OCI-M2 (cell line): Measurements from ENCODE around the gene CCDC83.
"Not testable (repeated sequence)": the region's sequence is repeated elsewhere in the genome, so short reads cannot be mapped to it uniquely, and the experiment has no call there.

ENCODE experiments used
- DNase-seq: peaks from one replicate; lab custom pipeline; 2025; ENCODE audit not compliant: unreplicated experiment; lab: John Stamatoyannopoulos, UW

CCDC83 gene

DNA sequence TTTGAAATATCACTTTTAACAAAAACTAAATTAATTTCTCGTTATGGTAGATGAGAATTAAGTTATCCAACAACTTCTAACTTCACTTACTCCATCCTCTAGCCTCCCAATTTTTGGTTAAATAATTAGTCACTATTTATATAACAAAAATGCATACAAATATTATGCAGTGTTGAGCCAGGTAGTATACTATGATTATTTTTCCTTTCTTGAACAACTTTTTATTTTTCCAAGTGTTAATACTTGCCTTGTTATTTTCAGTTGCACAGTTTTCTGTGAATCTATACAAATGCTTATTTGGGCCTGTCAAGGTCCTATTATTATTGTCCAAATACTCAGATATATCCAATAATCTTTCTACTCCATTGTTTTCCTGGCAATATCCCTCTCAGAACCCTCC, 19.9 kb upstream of the CCDC83 start:
- DNase-seq, result no peak

GRCh38 chr11:85835729-85836128, 19.5 kb upstream of the CCDC83 start:
- DNase-seq, result no peak

GRCh38 chr11:85840932-85841331, 14.3 kb upstream of the CCDC83 start:
- DNase-seq, result not testable (repeated sequence)

- DNase-seq, result no peak
Observed at GRCh38 chr11:85843929-85844328, 11.3 kb upstream of the CCDC83 start.

DNA sequence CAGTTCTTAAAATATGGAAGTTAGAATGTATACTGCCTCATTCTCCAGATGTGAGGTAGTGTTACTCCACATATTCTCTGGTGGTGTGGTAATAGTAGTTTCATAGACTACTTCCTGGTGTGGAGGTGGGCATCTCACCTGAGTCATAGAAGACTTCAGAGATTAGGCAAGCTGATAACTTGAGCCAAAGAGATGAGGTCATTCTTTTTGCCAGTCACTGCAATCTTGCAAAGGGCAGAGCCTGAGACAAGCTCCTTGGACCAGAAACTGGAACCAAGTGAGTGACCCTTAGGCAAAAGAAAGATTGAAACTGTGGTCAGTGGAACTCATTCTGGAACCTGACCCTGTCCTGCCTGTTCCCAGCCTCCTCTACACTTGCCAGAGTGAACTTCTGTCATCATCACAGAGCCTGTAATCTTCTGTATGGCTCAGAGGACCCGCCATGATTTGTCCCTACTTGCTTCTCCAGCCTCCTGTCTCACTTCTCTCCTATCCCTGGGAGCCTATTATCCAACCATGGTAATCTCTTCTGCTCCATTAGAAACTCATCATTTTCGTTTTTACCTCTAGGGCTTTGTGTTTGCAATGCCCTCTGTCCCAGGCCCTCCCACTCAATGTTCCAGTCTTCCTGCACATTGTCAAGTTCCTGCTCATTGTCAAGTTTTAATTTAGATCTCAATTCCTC, 10.6 kb upstream of the CCDC83 start:
- DNase-seq, result no peak

DNA sequence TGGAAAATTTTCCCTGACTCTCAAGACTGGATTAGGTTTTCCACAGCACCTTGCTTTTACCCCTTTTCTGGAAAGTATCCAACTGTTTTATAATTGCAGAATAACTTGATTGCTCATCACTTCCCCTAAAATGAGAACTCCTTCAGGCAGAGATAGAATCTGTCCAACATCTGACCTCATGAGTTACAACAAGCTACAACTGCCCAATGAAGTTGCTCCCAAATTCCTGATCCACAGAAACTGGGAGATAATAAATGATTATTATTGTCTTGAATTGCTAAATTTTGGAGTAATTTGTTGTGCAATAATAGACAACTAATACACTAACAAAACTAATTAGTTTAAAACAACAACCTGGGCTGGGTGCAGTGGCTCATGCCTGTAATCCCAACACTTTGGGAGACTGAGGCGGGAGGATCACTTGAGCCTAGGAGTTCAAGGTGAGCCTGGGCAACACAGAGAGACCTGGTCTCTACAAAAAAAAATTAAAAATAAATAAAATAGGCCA, 10.0 kb upstream of the CCDC83 start:
- DNase-seq, result no peak

DNA sequence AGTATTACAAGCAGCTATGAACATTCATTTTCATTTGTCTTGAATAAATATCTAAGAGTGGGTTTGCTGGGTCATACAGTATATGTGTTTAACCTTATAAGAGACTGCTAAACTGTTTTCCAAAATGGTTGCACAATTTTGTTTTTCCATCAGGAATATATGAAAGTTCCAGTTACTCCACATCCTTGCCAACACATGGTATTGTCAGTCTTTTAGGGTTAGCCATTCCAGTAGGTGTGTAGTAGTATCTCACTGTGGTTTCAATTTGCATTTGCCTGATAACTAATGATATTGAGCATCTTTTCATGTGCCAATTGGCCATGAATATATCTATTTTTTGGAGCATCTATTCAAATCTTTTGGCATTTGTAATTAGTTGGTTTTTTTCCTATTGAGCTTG, 7.7 kb upstream of the CCDC83 start:
- no peak for DNase-seq

- no peak for DNase-seq
Observed at GRCh38 chr11:85848006-85848405, 7.2 kb upstream of the CCDC83 start.

- no peak for DNase-seq
Observed at GRCh38 chr11:85848556-85848955, 6.6 kb upstream of the CCDC83 start.

- not testable (repeated sequence) for DNase-seq
Observed at GRCh38 chr11:85852754-85853153, 2.4 kb upstream of the CCDC83 start.

- not testable (repeated sequence) for DNase-seq
Observed at GRCh38 chr11:85853541-85853940, 1.6 kb upstream of the CCDC83 start.

DNA sequence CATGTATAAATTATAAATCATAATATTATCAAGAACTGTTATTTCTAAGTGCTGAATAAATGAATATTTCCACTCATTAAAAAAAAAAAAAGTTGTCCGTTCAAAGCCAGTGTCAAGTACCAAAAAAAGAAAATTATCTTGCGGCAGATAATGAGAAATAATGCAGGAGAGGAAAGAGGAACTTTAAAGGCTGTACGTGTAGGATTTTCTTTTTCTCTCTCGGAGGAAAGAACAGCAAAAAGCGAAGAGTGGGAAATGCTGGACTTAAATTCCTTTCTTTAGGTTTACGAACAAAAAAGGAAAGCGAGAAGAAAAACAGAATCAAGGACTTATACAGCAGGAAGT, 999 bp upstream of the CCDC83 start:
- DNase-seq, result no peak

DNA sequence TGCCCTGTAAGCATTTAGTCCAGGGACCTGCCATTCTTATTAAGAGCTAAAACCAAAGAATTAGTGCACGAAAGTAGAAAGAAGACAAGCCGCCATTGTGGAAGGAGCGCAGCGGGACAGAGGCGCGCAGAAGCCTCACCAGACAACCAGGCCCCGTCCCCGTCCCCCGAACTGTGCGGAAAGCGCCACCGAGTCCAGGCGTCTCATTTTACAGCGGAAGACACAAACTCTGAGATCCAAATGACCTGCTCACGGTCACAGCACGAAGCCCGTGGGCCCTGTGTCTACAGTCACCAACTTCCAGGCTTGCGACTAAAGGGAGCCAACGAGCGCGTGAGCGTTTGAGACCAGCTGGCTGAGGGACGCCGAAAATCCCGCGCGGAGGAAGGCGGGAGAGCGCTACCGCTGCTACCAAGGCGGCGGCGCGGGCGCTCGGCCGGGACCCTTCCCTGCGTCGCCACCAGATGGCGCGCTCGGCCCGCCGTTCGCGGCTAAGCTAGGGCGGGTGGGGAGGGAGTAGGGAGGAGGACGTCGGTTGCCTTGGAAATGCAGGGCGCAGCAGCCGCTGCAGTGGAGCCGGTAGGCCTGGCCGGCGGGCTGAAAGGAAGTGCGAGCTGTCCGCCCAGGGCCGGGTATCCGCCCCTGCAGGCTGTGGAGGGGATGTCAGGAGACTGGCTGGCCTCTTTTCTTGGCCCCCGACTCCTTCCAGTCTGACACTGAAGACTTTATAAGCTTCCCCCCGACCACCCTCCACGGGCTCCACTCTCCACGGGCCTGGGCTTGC, 434 bp upstream of the CCDC83 start:
- DNase-seq, result peak; percentile 66

- no peak for DNase-seq
Observed at GRCh38 chr11:85857098-85857497, 1.9 kb downstream of the CCDC83 start.

DNA sequence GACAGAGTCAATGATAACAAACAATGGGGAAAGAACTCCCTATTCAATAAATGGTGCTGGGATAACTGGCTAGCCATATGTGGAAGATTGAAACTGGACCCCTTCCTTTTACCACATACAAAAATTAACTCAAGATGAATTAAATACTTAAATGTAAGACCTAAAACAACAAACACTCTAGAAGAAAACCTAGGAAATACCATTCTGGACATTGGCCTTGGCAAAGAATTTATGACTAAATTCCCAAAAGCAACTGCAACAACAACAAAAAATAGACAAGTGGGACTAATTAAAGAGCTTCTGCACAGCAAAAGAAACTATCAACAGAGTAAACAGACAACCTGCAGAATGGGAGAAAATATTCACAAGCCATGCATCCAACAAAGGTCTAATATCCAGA, 4.4 kb downstream of the CCDC83 start:
- DNase-seq, result not testable (repeated sequence)

DNA sequence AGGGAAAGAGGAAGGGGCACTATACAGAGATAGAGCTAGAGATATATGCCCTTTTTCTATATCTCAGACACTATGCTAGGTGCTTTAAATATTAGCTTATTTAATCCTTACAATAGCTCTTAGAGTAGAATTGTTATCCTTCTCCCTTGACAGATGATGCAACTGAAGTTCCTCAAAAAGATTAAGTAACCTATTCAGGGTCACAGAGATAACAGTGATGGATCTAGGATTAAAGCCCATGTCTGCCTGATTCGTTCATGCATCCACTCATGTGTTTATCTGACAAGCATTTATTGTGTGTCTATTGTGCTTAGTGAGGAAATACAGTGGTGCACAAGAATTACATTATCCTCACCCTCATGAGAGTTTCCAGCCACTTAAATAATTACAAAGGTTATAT, 8.7 kb downstream of the CCDC83 start:
- DNase-seq, result no peak

DNA sequence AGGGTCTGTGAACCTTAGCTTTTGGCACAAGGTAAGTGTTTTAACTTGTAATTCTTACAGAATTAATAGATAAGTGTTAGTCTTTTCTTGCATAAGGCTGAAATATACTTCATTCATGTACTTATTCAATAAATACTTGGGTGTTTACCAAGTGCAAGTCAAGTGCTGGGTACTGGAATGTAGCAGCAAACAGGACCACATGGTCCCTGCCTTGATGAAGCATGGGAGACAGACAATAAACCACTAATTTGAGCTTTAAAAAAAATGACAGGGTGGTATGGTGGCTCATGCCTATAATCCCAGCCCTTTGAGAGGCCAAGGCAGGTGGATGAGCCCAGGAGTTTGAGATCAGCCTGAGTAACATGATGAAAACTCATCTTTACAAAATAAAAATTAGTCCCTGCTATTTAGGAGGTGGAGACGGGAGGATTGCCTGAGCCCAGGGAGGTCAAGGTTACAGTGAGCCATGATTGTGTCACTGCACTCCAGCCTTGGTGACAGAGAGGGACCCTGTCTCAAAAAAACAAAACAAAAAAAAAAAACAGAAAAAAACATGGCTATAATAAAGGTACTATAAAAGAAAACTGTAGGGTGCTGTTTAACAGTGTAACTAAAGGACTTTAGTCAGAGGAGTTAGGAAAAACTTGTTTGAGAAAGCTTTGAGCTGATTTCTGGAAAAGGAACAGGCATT, 11.1 kb downstream of the CCDC83 start:
- DNase-seq, result no peak

- no peak for DNase-seq
Observed at GRCh38 chr11:85867751-85868150, 12.6 kb downstream of the CCDC83 start.

- no peak for DNase-seq
Observed at GRCh38 chr11:85869781-85870180, 14.6 kb downstream of the CCDC83 start.

- DNase-seq, result no peak
Observed at GRCh38 chr11:85874265-85874664, 19.1 kb downstream of the CCDC83 start.

DNA sequence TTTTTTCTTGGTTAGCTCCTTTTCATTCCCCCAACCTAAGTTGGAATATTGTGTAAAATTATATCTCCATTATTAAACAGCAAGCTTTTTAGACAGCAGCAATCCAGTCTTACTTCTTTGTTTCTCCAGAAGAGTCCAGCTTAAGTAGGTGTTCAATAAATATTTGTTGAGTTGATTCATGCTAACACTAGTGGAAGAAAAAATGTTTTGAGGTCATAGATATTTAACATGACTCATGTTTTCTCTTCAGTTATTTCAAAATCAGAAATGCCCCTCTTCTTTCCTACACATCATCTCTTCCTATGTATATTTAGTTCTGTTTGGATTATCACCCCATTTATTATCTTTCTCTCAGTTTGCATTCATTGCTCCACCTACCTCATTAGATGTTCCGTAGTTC, 20.3 kb downstream of the CCDC83 start:
- no peak for DNase-seq

- DNase-seq, result no peak
Observed at GRCh38 chr11:85884581-85885021, 29.4 kb downstream of the CCDC83 start.
